A204.1 (cell line): Measurements from ENCODE around the gene NKTR.

ENCODE experiments used
- FAIRE-seq: peaks from 2 replicates; lab custom pipeline; 2012; peaks lifted over from hg19 to GRCh38; lab: Jason Lieb, UNC

The NKTR gene

GRCh38 chr3:42651248-42652091 lies 51.0 kb downstream of the NKTR start:
- FAIRE-seq = no peak

- FAIRE-seq = no peak
Measured at GRCh38 chr3:42652251-42652610, 51.7 kb downstream of the NKTR start.

- no peak for FAIRE-seq
Measured at GRCh38 chr3:42652611-42653302, 52.3 kb downstream of the NKTR start.

GRCh38 chr3:42653303-42653559 lies 52.7 kb downstream of the NKTR start:
- no peak for FAIRE-seq

- FAIRE-seq = no peak
Measured at GRCh38 chr3:42653560-42654330, 53.3 kb downstream of the NKTR start, which contains the start of gene ZBTB47. Gene ZBTB47, plus strand, starts transcription at chr3:42653697. Its CDS starts 4,659 bp downstream, at chr3:42658356.

GRCh38 chr3:42654331-42655201 lies 54.1 kb downstream of the NKTR start:
- FAIRE-seq = no peak

GRCh38 chr3:42655331-42655888 lies 54.9 kb downstream of the NKTR start:
- no peak for FAIRE-seq

GRCh38 chr3:42655980-42656679 lies 55.6 kb downstream of the NKTR start:
- FAIRE-seq = no peak

GRCh38 chr3:42656680-42657610 lies 56.5 kb downstream of the NKTR start:
- no peak for FAIRE-seq

GRCh38 chr3:42657675-42658074 lies 57.2 kb downstream of the NKTR start:
- no peak for FAIRE-seq

- FAIRE-seq = no peak
Measured at GRCh38 chr3:42658091-42658770, 57.7 kb downstream of the NKTR start.

GRCh38 chr3:42658771-42659390 lies 58.4 kb downstream of the NKTR start:
- FAIRE-seq = no peak

- no peak for FAIRE-seq
Measured at GRCh38 chr3:42659451-42660130, 59.1 kb downstream of the NKTR start.

- no peak for FAIRE-seq
Measured at GRCh38 chr3:42660131-42660715, 59.7 kb downstream of the NKTR start.

GRCh38 chr3:42660898-42661297 lies 60.4 kb downstream of the NKTR start:
- FAIRE-seq = no peak

GRCh38 chr3:42661593-42662022 lies 61.1 kb downstream of the NKTR start:
- no peak for FAIRE-seq

GRCh38 chr3:42662037-42662812 lies 61.7 kb downstream of the NKTR start:
- FAIRE-seq = no peak
